EH (cell line): ENCODE data around the gene MOK.

Experiments used
- DNase-seq: peaks from one replicate; pipeline ENCODE4 v3.0.0-alpha.2; 2015; ENCODE audit warnings: low read depth

Gene MOK

DNA sequence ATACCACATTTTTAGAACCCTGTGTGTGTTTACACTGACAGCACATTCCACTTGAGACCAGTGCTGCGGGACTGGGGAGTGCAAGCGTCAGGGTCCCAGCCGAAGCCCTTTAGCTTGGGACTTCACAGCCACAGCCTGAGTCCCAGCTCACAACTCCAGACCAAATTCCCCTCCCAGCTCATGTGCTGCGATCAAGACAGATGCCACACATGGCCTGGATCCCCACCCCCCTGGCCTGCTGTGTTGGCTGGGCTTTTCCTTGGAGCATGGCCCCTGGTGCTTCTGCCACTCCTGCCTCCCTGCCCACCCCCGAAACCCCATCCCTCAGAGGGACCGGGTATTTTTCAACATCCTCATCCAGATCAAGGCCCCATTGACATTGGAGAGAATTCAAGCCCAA, 101.6 kb downstream of the MOK start:
- no peak for DNase-seq

DNA sequence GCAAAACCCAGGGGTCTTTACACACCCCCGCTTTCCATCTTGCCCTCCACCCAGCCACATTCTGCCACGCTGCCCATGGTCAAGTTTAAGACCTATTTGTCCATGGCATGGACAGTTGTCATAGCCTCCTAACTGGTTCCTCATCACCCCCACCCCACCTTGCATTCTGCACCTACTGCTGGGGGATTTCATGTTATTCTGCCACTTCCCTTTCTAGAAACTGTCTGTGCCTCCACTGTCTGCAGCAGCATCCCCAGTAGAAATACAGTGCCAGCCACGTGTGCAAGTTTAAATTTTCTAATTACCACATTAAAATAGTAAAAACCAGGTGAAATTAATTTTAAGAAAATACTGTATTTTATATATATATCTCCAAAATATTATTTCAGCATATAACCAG, 102.0 kb downstream of the MOK start:
- DNase-seq = no peak

DNA sequence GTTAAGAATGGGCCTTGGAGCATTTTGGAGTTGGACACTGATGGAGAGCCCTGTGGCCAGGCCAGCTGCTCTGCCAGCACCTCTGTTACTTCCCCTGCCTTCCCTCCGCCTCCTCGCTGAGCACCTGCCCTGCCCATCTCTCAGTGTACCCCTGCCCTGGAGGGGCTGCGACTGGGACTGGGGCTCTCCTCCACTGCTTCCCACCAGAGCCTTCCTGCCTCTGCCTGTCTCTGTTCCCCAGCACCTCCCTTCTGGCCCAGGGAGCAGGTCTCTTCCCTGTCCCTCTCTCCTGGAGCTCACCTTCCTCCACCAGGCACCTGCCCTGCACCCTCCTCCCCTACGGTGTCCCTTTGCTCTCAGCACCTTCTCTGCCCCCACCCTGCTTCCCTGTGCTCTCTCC, 103.2 kb downstream of the MOK start:
- no peak for DNase-seq

DNA sequence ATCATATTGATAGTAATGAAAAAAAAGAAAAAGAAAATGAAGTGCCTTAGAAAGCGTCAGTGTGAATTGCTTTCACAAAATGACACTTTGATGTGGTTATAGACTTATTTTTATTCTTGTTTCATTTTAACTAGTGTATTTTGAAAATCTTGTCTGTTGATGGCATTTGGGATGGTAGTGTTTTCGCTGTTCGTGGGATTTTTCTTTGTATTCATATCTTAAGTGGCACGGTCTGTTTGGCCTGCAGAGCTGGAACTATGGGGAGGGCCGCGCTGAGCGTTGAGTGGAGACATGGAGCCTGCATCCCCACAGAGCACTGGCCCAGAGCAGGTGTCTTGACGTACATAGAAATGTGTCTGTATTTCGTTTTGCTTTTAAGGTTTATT, 103.6 kb downstream of the MOK start:
- DNase-seq = no peak

DNA sequence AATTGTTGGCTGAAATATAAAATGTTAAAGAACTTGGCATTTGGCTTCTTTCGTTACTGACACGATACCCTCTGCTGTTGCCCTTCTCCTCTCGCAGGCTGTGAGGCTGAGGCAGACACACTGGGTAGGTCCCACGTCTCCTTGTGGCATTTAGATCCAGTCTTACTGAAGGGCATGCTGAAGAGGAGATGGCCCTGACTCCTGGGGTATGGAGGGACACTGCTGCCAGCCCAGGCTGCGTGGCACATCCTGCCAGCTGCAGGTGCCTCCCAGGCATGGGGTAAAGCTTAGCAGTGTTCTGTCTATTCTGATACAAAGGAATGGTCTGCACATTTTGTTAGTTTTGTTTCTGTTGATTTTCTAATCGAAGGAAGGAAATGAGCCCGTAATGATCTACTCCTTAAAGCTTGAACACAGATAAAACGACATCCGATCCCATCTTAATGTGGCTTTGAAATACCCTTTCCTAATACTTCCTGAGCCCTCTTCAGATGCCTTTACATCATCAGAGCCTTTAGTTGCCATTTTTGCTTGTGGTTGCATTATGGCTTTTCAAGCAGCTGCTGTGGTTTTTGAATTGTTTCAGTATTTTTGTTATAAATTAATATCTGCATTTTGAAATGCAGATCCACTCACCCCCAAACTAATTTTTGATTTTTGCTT, 104.1 kb downstream of the MOK start:
- DNase-seq = no peak

DNA sequence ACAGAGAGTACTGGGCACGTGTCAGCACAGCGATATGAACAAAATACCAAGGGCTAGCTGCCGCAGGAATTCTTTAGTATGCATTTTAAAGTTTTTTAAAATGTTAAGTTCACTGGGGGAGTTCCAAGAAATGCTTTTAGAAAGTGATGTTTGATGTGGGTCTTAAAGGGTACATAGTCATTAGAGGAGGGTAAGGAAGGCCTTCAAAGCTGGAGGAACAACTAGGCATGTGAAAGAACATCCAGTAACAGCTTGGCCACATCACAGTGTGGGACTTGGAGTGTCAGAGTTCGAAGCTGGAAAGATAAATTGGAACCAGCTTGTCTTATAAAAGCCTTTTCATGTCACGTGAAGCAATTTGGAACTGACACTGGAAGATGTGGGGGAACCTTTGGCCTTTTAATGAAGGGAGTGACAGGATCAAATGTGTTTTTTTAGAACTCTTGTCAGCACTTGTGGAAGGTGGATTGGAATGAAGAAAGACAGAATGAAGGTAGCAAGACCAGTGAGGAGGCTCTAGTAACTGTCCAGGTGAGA, 107.6 kb downstream of the MOK start:
- DNase-seq = peak; percentile 55

DNA sequence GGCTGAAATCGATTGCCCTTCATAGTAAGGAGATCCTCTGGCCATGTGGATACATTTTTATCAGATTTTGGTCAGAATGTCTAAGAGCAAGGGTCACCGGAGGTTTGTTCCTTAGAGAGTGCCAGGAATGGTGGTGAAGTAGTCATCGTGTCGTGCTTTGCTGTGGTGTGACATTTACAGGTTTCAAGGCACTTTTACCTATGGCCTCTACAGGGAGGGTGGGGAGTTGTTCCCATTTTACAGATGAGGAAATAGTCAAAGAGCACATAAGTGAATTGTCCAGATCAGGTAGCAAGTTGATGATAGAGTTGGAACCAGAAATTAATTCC, 108.1 kb downstream of the MOK start:
- no peak for DNase-seq

DNA sequence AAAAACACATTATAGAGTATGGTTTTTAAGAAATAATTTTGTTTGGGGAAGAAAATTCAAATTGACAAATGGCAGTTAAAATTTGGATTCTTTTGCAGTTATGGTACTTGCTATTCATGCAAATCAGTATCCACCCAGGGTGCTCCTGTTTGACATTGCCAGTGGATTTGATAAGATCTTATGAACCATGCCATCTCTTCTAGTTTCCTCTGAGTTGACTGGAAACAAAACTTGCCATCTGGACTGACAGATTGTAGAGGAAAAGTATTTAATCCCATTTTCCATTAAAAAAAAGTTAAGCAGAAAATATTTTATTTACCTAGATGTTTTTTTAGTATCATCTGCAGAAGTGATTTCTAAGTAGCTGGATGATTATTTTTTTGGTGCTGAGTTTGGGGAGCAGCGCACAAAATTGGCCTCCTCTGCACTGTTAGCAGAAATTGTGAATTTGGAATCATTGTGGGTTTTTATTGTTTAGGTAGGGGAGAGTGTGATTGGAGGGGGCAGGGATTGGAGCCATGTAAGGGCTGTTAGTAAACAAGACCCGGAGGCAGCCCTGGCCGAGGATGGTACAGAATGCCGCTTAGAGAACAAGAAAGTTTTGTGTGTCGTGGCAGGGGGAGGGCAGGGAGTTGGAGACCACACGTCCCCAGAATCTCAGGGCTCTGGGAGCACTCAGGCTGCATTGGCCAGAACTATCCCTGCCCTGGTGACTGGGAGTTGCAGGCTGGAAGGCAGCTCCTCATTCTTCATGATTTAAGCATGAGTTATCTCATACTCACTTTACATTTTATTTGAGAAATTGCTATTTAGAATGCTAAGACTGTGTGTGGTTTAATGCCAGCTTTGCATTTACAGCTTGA, 108.7 kb downstream of the MOK start:
- DNase-seq = peak; percentile 24

DNA sequence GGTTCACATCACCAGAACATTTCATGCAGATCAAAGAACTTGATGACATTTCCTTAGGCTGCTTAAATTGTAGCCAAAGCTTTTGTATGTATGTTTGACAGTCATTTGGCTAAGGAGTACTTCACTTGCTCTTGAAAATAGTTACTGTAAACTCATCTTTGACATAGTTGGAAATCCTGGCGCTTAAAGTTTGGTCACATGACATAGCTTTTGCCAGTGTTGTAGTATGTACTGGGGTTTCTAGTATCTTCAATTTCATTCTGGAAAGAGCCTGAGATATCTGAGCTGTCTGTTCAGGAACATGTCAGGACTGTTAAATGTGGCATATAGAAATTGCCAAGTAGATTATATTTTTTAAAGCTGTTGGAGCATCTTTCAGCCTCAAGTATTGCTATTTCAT, 109.5 kb downstream of the MOK start:
- DNase-seq = peak; percentile 17

DNA sequence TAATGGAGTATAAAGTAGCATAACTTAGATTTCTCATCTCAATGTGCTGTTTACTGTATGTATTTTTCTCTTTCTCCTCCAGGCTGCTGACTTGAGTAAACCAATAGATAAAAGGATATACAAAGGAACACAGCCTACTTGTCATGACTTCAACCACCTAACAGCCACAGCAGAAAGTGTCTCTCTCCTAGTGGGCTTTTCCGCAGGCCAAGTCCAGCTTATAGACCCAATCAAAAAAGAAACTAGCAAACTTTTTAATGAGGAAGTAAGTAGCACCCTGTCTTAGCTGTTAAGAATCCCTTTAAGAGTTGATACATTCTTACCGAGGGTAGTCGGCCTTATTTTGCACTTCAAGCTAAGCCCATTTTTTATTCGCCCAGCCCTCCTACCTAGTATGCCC, 110.1 kb downstream of the MOK start:
- no peak for DNase-seq

DNA sequence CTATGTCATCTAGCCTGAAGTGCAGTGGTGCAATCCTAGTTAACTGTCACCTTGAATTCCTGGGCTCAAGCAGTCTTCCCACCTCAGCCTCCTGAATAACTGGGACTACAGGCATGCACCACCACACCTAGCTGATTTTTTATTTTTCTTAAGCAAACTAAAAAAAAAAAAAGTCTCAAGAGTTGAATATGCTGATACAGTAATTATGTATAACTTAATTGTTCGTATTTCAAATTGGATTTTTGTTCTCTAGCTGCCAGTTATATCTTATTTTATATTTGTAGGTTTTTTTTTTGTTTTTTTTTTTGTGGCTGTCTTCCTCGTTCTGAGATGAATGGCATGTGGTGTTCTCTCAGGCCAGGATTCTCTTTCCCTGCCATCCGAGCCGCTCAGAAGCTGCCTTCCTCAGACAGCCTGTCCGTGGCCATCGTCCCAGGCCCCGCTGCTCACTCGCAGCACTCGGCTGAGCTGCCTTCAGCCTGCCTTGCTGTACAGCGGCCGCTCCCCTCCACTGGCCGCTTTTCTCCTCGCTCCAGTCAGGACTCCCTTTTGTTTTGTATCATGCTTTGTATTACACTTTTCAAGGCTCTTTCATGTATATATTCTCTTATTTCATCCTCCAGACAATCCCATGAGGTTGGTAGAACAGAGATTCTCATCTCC, 112.0 kb downstream of the MOK start:
- DNase-seq = no peak

DNA sequence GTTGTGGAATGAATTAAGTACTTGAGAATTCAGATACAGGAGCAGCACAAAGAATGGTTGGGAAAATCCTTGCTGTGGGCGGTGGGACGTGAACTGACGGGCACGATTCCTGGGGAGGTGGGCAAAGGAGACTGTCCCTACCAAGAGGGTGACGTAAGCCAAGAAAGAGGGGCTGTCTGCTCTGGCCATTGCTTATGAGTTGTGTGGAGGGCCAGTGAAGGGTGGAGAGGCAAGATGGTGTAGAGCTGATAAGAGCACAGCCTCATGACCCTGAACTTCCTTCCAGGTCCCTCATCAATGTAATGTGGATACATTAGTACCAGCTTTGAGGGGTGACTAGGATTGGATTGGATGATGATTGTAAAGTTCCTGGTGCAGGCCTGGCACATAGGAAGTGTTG, 115.1 kb downstream of the MOK start:
- DNase-seq = no peak

DNA sequence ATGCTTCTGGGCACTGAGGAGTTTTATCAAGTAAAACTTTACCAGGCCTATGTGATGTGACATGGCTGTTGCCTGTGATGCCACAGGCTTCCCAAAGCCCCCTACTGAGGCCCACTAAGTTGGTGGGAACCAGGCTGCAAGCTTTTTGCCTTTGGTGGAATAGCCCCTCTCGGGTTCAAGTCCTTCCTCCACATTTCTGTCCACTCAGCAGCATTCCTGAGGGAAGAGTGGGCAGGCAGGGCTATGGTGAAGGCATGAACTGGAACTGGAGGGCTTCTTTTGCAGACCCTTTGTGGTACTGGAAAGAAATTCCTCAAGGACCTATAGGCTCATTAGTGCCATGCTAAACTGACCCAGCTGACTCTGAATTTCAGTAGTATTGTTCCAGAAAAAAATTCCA, 116.8 kb downstream of the MOK start:
- DNase-seq = peak; percentile 8

DNA sequence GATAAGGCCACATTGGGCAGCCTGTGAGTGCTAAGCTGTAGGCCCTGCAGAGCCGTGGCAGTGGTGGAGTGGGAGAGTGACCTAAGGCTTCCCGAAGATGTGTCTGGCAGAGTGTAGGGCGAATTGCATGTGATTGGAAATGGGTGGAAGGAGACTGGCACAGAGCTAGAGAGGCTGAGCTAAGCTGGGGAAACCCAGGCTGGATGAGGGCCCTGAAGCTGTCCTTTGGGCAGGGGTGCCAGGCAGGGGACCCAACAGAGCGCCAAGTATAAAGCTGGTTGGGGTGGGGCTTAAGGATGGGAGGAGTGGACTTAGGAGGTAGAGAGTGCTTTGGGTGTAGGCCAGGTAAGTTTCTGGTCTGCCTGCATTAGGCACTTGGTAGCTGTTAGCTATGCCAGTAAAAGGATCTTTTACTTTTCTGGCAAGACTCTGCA, 117.4 kb downstream of the MOK start:
- no peak for DNase-seq

DNA sequence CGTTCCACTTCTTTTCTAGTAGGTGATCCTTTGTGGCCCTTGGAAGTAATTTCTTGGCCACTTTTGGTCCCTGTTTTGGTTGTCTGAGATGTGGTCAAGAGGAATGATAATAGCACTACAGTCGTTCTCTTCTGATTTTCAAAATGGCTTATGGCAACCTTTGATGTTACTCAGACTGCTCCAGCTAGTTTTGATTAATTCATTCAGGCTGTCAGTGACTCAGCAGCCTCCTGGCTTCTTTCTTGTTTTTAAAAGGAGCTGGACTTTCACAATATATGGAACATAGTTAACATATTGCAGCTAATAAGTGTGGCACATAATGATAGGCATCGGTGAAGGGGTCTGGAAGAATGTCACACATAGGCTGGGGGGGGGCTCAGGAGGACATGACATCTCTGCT, 117.9 kb downstream of the MOK start:
- peak; percentile 91 for DNase-seq

DNA sequence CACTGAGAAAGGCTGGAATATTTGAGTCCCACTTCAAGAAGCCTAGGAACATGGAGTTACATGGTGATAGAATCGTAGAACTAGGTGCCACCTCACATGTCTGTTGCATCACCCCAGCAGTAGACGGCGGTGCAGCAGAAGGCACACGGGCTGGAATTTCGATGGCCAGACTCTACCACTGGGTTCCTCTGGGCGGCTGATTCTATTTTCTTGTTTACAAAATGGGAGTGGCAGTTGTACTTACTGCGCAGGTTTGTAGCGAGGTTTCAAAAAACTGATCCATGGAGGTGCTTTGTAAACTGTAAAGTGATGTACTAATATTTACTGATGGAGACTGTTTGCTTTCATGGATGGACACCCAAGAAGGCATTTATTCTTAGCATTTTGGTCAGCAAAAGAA, 119.6 kb downstream of the MOK start:
- DNase-seq = no peak

DNA sequence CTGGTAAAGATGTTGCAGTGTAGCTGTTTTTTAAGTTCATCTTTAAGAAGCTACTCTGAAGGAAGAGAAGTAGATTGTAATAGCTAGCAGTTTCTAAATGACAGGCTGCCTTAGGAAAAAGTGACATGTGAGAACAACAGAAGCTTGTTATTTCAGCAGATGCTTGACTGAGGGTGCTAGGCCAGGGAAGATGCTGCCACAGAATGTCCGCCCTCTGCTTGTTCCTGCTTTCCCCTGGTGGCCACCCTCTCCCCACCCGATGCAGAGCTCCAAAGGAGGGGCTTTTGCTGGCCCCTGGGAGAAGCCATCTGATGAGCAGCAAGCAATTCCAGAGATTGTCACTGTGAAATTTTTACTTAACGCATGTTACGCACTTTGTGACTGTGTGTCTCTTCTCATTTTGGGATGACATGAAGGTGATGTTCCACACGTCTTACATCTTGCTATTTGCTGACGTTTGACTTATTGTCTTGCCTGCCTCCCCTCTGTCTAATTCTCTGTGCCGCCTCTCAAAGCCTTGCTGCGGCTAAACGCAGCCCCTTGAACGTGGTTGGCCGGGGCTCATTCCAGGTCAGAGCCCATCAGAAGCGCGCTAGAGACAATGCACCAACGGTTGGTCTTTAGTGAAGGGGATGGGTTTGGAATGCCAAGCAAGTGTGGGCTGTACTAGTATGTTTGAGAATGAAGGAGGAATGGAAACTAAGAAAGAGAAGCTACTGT, 120.5 kb downstream of the MOK start:
- DNase-seq = no peak

DNA sequence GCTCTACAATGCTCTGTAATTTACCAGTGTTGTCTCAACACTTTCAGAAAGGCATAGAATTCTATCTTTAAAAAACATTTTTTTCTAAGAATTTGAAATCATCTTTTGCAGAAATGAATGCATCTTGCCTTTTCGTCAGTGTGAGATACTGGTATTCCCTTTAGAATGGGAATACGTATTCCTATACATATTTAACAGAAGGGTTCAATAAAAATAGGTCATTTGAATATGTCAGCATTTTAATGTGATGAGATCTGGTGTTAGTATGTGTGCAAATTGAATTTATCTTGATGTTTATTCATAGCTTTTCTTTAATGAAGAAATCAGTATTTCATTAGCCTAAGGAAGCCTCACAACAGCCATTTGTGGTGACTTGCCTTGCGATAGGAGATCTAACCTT, 121.1 kb downstream of the MOK start:
- no peak for DNase-seq

DNA sequence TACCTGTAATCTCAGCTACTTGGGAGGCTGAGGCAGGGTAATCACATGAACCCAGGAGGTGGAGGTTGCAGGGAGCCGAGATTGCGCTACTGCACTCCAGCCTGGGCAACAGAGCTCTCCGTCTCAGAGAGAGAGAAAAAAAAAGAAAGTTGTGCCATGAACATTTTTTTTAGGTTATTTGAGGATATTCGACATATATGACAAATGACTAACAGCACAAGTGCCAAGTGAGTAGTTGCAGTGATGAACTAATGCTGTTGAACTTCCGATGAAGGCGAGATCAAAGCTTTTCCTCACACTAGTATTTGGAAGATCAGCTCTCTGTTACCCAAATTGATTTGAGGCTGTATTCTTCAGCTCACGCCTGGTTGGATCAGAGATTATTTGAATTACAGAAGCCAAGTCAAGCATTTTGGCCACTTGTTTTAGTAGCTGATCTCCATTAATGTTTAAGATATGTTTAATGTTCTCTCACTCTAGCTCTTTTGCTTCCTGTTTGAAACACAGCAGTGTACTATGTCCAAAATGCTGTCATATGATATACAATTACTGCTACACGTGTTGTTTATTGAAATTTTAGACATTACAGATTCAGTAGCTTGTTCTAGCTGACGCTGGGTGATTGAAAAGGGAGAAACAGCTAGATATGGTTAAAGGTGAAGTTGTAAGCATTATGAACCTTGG, 121.9 kb downstream of the MOK start:
- peak; percentile 38 for DNase-seq

DNA sequence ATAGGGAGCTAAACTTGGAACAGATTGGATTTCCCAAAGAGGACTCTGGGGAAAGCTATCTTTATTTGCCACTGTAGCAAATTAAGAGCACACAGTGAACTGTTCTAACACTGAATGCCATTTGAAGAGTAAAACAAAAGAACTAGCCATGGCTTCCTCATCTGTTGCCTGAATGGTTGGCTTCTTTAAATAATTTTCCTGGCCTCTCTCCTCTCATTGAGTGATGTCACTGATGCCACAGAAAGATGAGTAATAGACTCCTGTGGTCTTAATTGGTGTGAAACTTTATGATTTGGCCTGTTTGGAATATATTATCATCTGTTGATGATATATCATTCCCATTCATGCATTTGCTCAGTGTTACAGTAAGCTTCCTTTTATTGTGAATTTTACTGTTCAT, 122.8 kb downstream of the MOK start:
- DNase-seq = peak; percentile 85

DNA sequence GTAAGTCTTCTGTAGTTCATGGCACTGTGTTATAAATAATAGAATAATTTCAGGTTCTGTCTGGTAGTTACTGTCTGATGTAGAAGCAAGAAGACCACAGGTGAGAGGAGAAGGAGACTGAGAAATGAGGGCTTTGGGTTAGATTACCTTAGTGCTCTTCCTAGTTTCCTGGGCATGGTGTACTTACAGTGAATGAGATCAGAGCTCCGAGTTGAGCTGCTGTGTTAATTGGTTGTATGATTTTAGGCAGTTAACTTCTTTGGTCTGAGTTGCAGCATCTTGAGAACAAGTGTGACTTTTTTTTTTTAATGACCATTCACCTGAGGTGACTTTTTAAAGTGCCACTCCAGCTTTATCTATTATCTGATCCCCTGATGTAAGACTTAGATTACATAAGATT, 123.8 kb downstream of the MOK start:
- DNase-seq = no peak
